ENCODE data around the gene GAN.

Gene GAN

DNA sequence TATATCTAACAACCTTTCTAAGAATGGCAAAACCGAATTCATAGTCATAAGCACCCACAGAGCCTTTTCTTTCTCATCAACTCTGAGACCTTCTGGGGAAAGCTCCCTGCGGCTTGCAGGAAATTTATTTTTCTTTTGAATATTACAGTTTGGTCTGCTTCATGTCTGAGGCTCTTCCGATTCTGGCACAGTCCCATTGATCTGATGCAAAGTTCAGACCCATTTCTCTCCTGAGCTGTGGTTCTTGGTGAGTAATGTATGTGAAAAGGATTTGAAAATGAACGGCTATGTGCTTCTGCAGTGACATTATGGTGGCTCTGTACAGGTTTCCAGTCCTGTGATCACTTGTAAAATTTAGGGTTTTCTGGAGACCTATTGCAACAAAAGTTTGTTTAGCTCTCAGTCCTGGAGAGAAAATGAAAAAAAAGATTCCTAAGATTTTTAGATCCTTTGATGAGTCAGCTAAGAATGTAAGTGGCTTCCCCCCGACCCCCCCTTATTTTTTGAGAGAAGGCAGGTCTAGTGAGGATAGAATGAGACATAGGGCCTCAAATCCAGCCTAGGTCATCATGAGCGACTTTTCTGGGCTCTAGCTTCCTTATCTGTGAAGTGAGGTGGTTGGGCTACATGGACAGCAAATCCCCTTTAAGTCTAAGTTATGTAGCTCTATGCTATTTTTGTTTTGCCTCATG is 4.6 kb downstream of the GAN start:
- no peak for TF ChIP-seq POLR2AphosphoS5 (IDR thresholded peaks at IDR 0.05; ENCODE audit: low read depth, low read length)
- TF ChIP-seq TAF1 (IDR thresholded peaks at IDR 0.05; ENCODE audit: borderline replicate concordance, insufficient read depth, low read length) = no peak
- TF ChIP-seq, protein P1, sequence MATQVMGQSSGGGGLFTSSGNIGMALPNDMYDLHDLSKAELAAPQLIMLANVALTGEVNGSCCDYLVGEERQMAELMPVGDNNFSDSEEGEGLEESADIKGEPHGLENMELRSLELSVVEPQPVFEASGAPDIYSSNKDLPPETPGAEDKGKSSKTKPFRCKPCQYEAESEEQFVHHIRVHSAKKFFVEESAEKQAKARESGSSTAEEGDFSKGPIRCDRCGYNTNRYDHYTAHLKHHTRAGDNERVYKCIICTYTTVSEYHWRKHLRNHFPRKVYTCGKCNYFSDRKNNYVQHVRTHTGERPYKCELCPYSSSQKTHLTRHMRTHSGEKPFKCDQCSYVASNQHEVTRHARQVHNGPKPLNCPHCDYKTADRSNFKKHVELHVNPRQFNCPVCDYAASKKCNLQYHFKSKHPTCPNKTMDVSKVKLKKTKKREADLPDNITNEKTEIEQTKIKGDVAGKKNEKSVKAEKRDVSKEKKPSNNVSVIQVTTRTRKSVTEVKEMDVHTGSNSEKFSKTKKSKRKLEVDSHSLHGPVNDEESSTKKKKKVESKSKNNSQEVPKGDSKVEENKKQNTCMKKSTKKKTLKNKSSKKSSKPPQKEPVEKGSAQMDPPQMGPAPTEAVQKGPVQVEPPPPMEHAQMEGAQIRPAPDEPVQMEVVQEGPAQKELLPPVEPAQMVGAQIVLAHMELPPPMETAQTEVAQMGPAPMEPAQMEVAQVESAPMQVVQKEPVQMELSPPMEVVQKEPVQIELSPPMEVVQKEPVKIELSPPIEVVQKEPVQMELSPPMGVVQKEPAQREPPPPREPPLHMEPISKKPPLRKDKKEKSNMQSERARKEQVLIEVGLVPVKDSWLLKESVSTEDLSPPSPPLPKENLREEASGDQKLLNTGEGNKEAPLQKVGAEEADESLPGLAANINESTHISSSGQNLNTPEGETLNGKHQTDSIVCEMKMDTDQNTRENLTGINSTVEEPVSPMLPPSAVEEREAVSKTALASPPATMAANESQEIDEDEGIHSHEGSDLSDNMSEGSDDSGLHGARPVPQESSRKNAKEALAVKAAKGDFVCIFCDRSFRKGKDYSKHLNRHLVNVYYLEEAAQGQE (IDR thresholded peaks at IDR 0.05; ENCODE audit: insufficient read depth in 1 of 2, low read depth in 2 of 2, low read length in 2 of 2) = no peak
- no peak for TF ChIP-seq FOXP2 (optimal IDR thresholded peaks at IDR 0.05; ENCODE audit: borderline replicate concordance, extremely low read depth, extremely low read length, insufficient read depth)
- TF ChIP-seq SIN3A (IDR thresholded peaks at IDR 0.05; ENCODE audit: borderline replicate concordance, insufficient read depth, low read length) = no peak

- TF ChIP-seq, protein P1 (IDR thresholded peaks at IDR 0.05; ENCODE audit: insufficient read depth in 1 of 2, low read depth in 2 of 2, low read length in 2 of 2) = no peak
- TF ChIP-seq TAF1 (IDR thresholded peaks at IDR 0.05; ENCODE audit: borderline replicate concordance, insufficient read depth, low read length) = no peak
- TF ChIP-seq SIN3A (IDR thresholded peaks at IDR 0.05; ENCODE audit: borderline replicate concordance, insufficient read depth, low read length) = no peak
- no peak for TF ChIP-seq POLR2AphosphoS5 (IDR thresholded peaks at IDR 0.05; ENCODE audit: low read depth, low read length)
- no peak for TF ChIP-seq FOXP2 (optimal IDR thresholded peaks at IDR 0.05; ENCODE audit: borderline replicate concordance, extremely low read depth, extremely low read length, insufficient read depth)
Measured at GRCh38 chr16:81321039-81321438, 6.3 kb downstream of the GAN start.

GRCh38 chr16:81321536-81321935 is 6.8 kb downstream of the GAN start:
- no peak for TF ChIP-seq SIN3A (IDR thresholded peaks at IDR 0.05; ENCODE audit: borderline replicate concordance, insufficient read depth, low read length)

DNA sequence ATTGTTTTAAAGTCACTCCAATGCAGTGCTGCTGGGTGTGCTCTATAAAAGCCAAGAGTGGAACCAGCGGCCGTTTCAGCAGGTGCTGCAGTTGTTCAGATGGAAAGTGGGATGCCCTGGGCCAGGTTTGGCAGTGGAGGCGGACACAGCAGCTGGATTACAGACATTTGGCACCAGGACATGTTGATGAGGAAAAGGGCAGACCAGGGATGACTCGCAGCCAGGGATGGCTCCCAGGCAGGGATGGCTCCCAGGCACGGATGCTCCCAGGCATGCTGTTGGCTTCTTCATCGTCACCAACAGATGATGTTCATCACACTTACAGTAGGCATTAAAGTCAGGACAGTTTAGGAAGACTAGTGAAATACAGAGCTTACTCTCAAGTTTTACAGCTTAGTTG is 10.0 kb downstream of the GAN start:
- TF ChIP-seq TAF1 (IDR thresholded peaks at IDR 0.05; ENCODE audit: borderline replicate concordance, insufficient read depth, low read length) (no peak), FOXP2 (optimal IDR thresholded peaks at IDR 0.05; ENCODE audit: borderline replicate concordance, extremely low read depth, extremely low read length, insufficient read depth) (no peak)

GRCh38 chr16:81327011-81327410 is 12.2 kb downstream of the GAN start:
- TF ChIP-seq, protein P1 (IDR thresholded peaks at IDR 0.05; ENCODE audit: insufficient read depth in 1 of 2, low read depth in 2 of 2, low read length in 2 of 2) = no peak
- TF ChIP-seq POLR2AphosphoS5 (IDR thresholded peaks at IDR 0.05; ENCODE audit: low read depth, low read length) (no peak), SIN3A (IDR thresholded peaks at IDR 0.05; ENCODE audit: borderline replicate concordance, insufficient read depth, low read length) (no peak), FOXP2 (optimal IDR thresholded peaks at IDR 0.05; ENCODE audit: borderline replicate concordance, extremely low read depth, extremely low read length, insufficient read depth) (no peak), TAF1 (IDR thresholded peaks at IDR 0.05; ENCODE audit: borderline replicate concordance, insufficient read depth, low read length) (no peak)

DNA sequence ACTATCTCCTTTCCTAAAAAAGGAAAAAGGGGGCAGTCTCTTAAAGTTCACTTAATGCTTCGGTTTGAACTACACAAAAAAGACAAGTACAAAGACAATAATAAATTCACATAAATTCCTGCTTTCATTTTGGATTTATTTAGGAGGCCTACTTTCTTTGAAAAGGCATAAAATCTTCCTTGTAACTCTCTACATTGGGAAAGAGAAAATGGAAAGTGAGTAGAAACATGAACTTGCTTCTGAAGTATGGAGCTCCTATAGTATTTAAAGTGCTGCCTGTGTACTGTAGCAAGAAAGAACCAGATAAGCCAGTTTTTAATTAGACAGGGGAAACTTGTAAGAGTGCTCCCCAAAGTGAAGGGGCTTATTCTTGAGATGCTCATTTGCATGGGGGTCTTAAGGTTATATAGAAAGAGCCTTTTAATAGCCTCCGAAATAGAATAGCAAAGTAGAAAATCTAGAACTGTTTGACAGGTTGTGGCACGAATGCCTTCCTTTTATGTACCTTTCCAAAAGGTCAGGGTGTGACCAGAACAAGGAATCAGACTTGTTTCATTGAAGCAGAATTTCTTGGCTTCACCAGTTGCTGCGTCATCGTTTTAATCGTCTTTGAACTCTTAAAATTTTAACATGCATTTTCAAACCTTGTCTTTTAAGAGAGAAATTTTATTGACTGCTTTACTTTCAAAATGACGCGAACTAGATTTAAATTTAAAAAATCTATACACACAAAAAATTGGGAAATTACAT is 12.9 kb downstream of the GAN start:
- TF ChIP-seq, protein P1 (IDR thresholded peaks at IDR 0.05; ENCODE audit: insufficient read depth in 1 of 2, low read depth in 2 of 2, low read length in 2 of 2) = no peak
- TF ChIP-seq SIN3A (IDR thresholded peaks at IDR 0.05; ENCODE audit: borderline replicate concordance, insufficient read depth, low read length) (no peak), POLR2AphosphoS5 (IDR thresholded peaks at IDR 0.05; ENCODE audit: low read depth, low read length) (no peak), FOXP2 (optimal IDR thresholded peaks at IDR 0.05; ENCODE audit: borderline replicate concordance, extremely low read depth, extremely low read length, insufficient read depth) (no peak), TAF1 (IDR thresholded peaks at IDR 0.05; ENCODE audit: borderline replicate concordance, insufficient read depth, low read length) (no peak)
